ENCODE measurements around the gene C6orf132.

DNA sequence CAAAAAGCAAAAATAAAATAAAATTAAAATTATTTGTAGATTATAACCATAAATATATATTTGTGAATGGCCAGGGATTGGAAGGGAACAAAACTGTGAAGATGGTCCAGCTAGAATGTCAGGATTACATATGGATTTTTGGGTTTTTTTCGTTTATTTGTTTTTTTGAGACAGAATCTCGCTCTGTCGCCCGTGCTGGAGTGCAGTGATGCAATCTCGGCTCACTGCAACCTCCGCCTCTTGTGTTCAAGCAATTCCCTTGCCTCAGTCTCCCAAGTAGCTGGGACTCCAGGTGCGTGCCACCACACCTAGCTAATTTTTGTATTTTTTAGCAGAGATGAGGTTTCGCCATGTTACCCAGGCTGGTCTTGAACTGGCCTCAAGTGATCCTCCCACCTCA, 7.8 kb upstream of the C6orf132 start:
- no peak for TF ChIP-seq POLR2A (IDR thresholded peaks at IDR 0.05; ENCODE audit: low read length)
- TF ChIP-seq GATA1 (IDR thresholded peaks at IDR 0.05; ENCODE audit: low read depth, low read length): no peak
